ENCODE data around the gene ABLIM3. TPM values are rescaled to one million over a fixed set of nuclear protein-coding genes. Genes with fewer than 3 reads are reported as not detected.

Gene ABLIM3
- total RNA-seq, 1 donor from 2014 or later, result not detected

DNA sequence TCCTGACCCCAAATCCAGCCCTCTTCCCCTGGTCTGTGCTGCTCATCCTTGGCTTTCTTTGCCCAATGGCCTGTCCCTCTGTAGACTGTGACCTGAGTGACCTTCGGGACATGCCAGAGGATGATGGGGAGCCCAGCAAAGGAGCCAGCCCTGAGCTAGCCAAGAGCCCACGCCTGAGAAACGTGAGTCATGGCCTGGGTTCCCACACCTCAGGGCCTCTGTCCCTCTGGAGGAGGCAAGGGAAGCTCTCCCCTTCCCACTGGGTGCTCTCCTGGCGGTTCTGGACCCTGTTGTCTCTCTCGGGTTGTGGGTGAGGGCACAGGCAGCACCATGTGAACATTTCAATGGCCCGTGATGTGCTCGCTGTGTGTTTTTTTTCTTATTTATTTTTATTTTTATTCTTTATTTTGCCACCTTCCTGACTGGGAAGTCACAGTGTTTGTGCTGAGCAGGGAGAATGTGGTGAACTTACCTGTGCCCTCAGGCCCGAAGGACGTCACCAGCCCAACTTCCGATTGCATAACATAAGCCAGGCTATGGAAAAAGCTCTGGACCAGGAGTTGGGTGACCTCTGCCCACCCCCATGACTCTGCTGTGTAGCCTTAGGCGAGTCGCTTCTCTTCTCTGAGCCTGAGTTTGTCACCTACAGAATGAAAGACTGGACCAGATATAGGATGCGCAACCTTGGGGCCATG is 159.9 kb downstream of the ABLIM3 start:
- intact Hi-C loops (cut with micrococcal nuclease), result no loop called here

DNA sequence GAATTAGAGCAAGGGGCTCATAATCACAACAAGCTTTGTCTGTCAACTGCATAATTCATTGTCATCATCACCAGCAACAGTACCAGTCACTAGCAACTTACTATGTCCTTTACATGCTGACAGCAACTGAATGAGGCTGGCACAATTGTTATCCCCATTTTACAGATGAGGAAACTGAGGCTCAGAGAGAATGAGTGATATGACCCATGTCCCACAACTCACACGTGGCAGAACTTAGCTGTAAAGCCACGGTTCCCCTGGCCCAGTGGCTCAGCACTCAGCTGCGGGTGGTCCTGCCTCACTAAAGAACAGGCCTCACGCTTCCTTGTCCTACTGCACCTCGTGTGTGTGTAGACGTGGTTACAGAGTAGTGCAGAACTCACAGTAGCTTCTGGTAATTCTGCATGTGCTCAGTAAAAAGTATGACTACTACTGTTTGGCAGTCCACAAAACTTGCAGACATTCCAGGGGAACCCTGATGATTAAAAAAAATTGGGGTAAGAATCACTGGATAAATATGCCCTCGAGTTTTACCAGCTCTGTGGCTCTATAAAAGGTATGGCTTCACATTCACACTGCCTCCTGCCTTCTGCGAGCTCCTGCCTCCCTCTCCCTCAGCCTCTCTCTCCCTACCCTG is 160.6 kb downstream of the ABLIM3 start:
- intact Hi-C loops (cut with micrococcal nuclease), result no loop called here

DNA sequence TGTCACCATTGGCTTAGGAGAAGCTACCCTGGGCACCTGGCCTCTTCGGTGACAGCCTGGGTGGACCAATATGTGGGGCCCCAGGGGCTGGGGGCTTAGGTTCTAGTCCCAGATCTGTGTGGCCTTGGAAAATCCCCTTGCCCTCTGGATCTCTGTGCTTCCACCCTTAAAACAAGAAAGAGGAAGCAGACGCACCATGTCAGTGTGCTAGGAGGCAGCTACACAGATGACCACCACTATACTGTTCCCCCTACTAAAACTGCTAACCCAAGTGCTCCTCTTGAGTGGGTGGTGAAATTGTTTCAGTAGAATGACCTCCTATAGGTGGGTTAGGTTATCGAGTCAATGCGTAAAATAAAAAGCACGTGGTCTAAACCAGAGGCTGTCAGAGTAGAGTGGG is 161.3 kb downstream of the ABLIM3 start:
- intact Hi-C loops (cut with micrococcal nuclease), result no loop called here

DNA sequence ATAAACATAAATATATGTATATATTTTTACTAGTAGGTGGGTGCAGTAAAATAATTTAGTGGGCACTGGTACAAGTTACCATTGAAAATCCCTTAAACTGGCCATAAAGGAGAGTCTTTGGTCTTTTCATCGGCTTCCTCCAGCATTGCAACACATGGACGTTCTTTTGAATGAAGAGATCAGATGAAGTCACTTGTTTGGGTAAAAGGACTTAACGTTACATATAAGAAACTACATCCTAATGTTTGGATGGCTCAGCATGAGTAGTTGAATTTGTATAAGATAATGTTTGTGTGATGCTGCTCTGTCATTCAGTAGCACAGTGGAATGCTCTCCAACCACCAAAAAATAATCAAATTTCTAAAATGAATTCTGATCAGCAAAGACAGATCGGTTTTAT is 161.9 kb downstream of the ABLIM3 start:
- intact Hi-C loops (cut with micrococcal nuclease), result no loop called here

DNA sequence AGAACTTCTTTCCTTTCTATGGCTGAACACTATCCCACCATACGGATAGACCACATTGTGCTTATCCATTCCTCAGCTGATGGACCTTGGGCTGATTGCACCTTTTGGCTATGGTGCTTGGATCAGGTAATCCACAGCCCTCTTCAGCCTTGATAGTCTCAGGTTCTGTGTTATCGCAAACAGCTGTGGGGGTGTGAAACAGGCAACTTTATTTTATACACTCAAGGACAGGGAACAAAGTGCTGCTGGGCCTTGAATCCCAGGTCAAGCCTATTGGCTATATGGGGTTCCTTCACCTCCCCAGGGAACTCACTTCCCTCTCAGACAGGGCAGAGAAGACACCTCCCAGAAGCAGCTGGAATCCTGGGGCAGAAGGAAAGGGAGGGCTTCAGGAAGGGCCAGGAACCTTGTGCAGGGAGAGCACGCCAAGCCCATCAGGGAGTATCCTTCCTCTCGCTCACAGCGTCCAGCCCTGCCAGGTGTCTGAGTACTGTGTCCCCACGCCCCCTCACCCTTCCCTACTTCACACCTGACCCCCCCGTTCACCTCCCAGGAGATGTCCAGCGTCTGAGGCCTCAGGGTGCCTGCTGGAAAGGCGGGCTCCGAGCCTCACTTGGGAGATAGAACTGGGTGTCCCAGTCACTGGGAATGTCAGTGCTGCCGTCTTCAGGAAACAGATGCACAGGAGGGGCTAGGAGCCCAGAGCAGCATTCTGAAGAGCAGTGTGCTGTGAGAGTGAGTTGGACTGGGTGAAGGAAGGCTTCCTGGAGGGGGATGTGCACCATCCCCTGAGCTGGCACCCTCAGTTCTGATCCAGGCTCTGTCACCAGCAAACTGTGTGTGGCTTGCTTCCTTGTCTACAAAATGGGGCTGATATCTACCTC is 163.1 kb downstream of the ABLIM3 start:
- intact Hi-C loops (cut with micrococcal nuclease), result no loop called here

DNA sequence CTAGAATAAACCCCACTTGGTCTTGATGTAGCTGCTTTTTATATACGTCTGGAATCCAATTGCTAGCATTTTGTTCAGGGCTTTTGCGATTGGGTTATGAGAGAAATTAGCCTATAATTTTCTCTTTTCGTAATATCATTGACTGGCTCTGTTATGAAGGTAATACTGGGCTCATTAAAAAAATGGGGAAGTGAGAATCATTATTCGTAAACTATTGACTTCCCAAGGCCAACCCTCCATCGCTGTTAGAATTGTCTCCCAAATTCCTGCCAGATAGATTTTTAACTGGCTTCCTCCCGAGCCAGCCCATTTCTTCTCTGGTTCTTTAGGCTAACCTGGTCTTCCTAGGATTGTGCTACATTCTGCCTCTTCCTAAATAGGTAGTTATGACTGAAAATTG is 168.1 kb downstream of the ABLIM3 start:
- intact Hi-C loops (cut with micrococcal nuclease), result no loop called here

Other genes starting within 250 kb of the ABLIM3 start
- gene SH3TC2, start 78.4 kb upstream of the ABLIM3 start, total RNA-seq, result not detected in 2 replicates
- not detected in 2 replicates for gene AFAP1L1, start 130.4 kb downstream of the ABLIM3 start, total RNA-seq
- 37.8 and 41.3 TPM in 2 replicates for gene GRPEL2, start 204.0 kb downstream of the ABLIM3 start, total RNA-seq
- gene PCYOX1L, start 216.6 kb downstream of the ABLIM3 start, total RNA-seq, result 31.1 and 31.2 TPM in 2 replicates
- not detected in 2 replicates for gene IL17B, start 237.8 kb downstream of the ABLIM3 start, total RNA-seq